ENCODE measurements around the gene ST14. TPM values are rescaled to one million over a fixed set of nuclear protein-coding genes. Genes with fewer than 3 reads are reported as not detected.
A peak's percentile ranks its signal among the peaks of the same experiment; 100 is the strongest.
"Not testable (repeated sequence)": the region's sequence is repeated elsewhere in the genome, so short reads cannot be mapped to it uniquely, and the experiment has no call there.

The ST14 gene
- total RNA-seq, 1 experiment from 2014 or later: 0.60 TPM

- no peak for DNase-seq (ENCODE audit: low read depth)
Observed at GRCh38 chr11:130188047-130188446, 28.5 kb downstream of the ST14 start.

GRCh38 chr11:130188585-130189347 lies 29.2 kb downstream of the ST14 start:
- DNase-seq (ENCODE audit: low read depth): no peak

GRCh38 chr11:130189492-130190210 lies 30.1 kb downstream of the ST14 start:
- no peak for DNase-seq (ENCODE audit: low read depth)

DNA sequence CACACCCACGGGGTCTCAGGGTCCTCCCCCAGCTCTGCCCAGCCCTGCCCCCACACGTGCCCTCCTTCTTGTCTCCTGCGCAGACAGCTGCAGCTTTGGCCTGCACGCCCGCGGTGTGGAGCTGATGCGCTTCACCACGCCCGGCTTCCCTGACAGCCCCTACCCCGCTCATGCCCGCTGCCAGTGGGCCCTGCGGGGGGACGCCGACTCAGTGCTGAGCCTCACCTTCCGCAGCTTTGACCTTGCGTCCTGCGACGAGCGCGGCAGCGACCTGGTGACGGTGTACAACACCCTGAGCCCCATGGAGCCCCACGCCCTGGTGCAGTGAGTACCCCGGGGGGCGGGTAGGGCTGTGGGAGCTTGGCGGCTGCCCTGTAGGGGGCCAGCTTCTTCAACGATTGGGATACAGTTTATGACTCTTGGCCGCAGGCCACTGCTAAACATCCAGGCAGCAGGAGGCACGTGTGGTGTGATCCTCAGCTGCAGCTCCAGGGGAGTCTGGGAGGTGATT lies 30.8 kb downstream of the ST14 start:
- DNase-seq (ENCODE audit: low read depth): no peak

DNA sequence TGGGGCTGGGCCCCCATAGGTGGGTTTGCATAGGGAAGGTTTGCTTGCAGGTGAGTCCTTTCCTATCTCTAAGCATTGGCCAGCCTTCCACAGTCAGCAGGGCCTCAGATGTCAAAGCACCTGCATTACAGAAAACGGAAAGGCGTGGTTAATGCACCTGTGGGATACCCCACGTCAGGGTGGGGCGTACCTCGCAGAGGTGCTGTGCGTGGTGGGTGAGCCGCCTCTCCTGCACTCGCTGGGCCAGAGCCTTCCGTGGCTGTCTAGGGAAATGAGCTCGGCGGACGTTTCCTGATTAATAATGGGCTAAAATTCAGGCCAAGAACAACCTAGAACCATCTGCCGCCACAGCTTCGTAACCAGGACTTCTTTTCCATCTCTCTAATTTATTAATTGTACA lies 32.3 kb downstream of the ST14 start:
- no peak for DNase-seq (ENCODE audit: low read depth)

DNA sequence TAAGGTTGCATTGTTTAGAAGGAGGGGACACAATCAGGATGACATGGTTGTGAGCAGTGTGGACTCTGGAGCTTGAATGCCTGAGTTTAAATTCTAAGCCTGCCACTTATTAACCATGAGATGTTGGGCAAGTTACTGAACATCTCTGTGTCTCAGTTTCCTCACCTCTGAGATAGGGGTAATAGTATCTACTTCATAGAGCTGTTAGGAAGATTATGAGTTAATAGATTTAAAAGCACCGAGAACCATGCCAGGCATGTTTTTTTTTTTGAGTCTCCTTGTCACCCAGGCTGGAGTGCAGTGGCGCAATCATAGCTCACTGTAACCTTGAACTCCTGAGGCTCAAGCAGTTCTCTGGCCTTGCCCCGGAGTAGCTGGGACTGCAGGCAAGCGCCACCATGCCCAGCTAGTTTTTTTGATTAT lies 33.3 kb downstream of the ST14 start:
- DNase-seq (ENCODE audit: low read depth): no peak

GRCh38 chr11:130193551-130193950 lies 34.0 kb downstream of the ST14 start:
- DNase-seq (ENCODE audit: low read depth): not testable (repeated sequence)

DNA sequence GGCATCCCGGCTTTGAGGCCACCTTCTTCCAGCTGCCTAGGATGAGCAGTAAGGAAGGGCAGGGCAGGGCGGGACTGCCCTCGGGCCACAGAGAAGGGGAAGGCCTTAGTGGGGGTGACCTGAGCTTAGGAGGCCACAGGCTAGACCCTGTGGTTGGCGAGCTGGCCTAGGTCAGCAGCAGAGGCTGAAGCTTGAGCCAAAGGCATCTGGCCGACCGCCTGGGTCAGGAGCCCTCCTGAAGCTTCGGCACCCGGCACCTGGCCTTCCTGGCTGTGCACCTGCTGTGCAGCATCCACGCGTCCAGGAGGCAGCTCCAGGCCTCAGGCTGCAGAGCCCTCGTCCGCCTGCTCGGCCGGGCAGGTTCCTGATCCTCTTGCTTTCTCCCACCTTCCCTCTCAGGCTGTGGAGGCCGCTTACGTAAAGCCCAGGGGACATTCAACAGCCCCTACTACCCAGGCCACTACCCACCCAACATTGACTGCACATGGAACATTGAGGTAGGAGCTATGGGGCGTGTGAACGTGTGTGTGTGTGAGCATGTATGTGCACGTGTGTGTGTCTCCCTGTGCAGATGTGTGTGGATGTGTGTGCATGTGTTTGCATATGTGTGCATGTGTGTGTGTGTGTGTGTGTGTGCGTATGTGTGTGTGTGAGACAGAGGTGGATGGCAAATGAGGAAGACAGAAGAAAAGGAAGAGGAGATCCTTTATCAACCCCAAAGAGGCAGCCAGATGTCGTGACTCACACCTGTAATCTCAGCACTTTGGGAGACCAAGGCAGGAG lies 34.9 kb downstream of the ST14 start:
- DNase-seq (ENCODE audit: low read depth): no peak

DNA sequence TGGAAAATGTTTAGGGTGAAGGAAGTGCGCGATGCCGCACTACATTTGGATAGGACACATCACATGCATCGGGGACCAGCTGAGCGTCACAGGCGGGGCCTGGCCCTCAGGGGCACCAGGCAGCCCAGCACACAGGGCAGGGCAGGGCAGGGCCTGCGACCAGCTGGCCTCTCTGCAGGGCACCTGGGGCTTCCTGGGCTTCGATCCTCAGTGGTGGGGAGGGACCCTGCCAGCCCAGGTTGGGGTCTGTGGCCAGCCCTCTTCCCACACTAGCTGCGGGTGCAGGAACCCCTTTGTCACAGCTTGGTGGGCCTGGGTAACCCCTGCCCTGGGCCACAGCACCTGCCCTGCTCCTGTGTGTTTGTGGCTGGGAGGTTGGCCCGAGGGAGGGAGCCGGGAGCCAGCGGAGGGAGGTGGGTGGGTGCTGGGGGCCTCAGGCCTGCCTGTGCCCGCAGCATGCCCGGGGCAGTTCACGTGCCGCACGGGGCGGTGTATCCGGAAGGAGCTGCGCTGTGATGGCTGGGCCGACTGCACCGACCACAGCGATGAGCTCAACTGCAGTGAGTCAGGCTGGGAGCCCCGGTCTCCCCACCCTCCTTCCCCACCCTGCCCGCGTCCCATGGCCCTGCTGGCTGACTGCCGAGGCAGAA lies 37.9 kb downstream of the ST14 start:
- peak; percentile 79 for DNase-seq (ENCODE audit: low read depth)

- no peak for DNase-seq (ENCODE audit: low read depth)
Observed at GRCh38 chr11:130198292-130198691, 38.7 kb downstream of the ST14 start.

GRCh38 chr11:130198964-130199363 lies 39.4 kb downstream of the ST14 start:
- DNase-seq (ENCODE audit: low read depth): no peak

DNA sequence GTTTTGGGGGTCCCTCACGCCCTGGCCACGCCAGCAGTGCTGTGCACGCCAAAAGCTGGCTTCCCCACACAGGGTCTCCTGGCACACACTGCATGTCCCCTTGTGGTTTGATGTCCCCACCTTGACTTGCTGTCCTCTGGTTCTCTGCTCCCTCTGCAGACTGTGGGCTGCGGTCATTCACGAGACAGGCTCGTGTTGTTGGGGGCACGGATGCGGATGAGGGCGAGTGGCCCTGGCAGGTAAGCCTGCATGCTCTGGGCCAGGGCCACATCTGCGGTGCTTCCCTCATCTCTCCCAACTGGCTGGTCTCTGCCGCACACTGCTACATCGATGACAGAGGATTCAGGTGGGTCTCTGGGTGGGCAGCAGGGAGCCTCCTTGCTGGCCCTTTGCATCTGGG lies 40.2 kb downstream of the ST14 start:
- no peak for DNase-seq (ENCODE audit: low read depth)

- DNase-seq (ENCODE audit: low read depth): no peak
Observed at GRCh38 chr11:130201026-130201425, 41.4 kb downstream of the ST14 start.

GRCh38 chr11:130202009-130202817 lies 42.6 kb downstream of the ST14 start:
- no peak for DNase-seq (ENCODE audit: low read depth)

DNA sequence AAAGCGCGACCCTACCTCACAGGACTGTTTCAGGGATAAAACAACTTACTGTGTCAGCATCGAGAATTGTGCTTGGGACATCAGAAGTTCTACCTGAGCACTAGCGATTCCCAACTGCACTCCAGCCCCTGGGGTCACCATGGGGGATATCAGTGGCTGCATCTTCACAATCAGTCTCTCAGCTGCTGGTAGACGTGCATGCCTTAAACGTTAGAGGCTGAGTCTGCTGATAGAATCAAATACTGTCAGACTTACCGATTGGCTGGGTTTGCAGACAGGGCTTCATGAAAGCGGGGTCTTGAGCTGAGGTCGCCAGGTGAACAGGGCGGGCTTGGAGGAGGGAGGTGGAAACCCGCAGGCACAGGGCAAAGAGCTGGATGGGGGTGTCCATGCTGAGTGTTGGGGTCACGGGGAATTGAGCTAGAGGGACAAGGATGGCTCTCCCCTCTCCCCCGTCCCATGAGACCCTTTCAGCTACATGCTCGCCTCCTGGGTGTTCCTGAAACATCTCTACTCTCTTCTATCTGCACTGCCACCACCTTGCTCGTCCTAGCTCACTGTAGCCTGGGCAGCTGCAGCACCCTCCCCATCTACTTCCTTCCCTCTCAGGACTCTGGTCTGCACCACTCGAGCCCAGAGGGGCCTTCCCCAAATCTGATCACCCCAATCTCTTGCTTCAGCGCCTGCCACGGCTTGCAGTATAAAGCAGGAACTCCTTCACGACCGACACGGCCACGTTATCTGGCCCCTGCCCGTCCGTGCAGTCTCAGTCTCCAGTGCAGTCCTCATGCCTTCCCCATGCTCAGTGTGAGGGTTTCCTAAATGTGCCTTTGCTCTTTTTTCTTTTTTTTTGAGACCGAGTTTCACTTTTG lies 43.5 kb downstream of the ST14 start:
- no peak for DNase-seq (ENCODE audit: low read depth)

DNA sequence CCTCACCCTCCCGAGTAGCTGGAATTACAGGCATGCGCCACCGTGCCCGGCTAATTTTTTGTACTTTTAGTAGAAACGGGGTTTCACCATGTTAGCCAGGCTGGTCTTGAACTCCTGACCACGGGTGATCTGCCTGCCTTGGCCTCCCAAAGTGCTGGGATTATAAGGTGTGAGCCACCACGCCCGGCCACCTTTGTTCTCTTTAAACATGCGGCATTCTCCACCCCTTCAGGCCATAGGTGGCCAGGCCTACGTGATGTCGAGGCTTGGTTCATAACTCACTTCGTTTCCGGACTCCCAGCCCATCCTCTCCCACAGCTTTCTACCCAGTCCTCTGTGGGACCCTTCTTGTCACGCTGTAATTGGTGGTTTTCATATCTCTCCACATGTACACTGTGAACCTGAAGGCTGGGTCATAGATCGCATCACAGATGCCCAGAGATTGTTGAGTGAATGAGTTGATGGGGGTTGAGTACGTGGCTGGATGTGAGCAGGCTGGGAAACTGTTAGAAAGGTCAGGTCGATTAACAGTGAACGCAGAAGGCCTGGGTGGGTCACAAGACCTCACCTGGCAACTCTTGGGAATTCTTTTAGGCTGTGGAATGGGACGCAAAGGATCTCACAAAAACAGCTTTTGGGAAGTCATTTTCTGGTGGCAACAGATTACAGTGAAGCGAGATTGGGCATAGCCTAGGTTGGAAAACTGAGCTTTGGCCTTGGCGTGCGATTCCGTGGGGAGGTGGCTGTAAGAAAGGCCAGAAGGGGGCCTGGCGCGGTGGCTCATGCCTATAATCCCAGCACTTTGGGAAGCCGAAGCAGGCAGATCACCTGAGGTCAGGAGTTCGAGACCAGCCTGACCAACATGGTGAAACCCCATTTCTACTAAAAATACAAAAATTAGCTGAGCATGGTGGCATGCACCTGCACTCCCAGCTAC lies 44.5 kb downstream of the ST14 start:
- no peak for DNase-seq (ENCODE audit: low read depth)

- DNase-seq (ENCODE audit: low read depth): no peak
Observed at GRCh38 chr11:130204703-130205095, 45.1 kb downstream of the ST14 start.

DNA sequence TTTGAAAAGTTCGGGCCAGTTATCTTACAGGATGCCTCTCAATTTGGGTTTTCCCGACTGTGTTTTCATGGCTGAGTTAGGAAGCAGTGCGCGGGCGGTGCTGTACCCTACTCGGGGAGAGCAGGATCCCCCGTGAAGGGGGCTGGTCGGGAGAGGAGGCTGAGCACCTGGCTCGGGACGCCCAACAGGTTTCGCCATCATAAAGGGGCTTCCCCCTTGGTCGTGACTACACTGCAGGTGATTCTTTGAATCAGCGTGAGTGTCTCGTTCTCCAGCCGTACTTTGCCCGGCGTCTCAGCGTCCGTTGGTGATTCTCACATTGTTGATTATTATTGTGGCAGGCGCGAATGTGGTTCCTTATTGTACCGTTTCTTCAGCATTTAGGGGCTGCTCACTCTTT lies 46.6 kb downstream of the ST14 start:
- DNase-seq (ENCODE audit: low read depth): no peak

All from RPMI7951 (cell line).